Neural cell (in vitro differentiated cells): ENCODE data around the gene CCL17.

ENCODE experiments used
- EZH2 ChIP-seq: fragments of 200-600, 300-800 bp; shearing (Covaris generic), sonication (generic); IDR thresholded peaks from 2 replicates; pipeline ENCODE4 v1.6.1; 2014; ENCODE audit warnings: antibody characterized with exemption, low read length, borderline replicate concordance, mild to moderate bottlenecking; ENCODE audit not compliant: insufficient read depth, poor library complexity, severe bottlenecking
- POLR2AphosphoS5 ChIP-seq: IDR thresholded peaks from 2 replicates; pipeline ENCODE4 v1.6.1; 2012
- SMC3 ChIP-seq: fragments of 450-650 bp; conservative IDR thresholded peaks from 2 replicates; pipeline ENCODE4 v1.6.1; 2014; ENCODE audit warnings: antibody characterized with exemption, mild to moderate bottlenecking, moderate library complexity; ENCODE audit not compliant: poor library complexity
- TF ChIP-seq, protein P1 (sequence below): fragments of 450-650 bp; IDR thresholded peaks from 2 replicates; pipeline ENCODE4 v1.5.1; 2014; ENCODE audit warnings: antibody characterized with exemption, mild to moderate bottlenecking, moderate library complexity; ENCODE audit not compliant: poor library complexity, severe bottlenecking

DNA sequence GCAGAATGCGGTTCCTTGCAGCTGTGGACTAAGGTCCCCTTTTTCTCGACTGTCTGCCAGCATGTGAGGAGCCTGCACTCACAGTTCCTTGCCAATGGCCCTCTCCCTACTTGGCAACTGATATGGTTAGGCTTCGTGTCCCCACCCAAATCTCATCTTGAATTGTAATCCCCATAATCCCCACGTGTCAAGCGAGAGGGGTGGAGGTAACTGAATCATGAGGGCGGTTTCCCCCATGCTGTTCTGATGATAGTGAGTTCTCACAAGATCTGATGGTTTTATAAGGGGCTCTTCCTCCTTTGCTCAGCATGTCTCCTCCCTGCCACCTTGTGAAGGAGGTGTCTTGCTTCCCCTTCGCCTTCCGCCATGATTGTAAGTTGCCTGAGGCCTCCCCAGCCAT, 22.7 kb downstream of the CCL17 start:
- TF ChIP-seq, protein P1, sequence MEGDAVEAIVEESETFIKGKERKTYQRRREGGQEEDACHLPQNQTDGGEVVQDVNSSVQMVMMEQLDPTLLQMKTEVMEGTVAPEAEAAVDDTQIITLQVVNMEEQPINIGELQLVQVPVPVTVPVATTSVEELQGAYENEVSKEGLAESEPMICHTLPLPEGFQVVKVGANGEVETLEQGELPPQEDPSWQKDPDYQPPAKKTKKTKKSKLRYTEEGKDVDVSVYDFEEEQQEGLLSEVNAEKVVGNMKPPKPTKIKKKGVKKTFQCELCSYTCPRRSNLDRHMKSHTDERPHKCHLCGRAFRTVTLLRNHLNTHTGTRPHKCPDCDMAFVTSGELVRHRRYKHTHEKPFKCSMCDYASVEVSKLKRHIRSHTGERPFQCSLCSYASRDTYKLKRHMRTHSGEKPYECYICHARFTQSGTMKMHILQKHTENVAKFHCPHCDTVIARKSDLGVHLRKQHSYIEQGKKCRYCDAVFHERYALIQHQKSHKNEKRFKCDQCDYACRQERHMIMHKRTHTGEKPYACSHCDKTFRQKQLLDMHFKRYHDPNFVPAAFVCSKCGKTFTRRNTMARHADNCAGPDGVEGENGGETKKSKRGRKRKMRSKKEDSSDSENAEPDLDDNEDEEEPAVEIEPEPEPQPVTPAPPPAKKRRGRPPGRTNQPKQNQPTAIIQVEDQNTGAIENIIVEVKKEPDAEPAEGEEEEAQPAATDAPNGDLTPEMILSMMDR = no peak
- TF ChIP-seq SMC3 = no peak
- no peak for TF ChIP-seq EZH2
- no peak for TF ChIP-seq POLR2AphosphoS5
